Hindlimb muscle (tissue), 1 donor: ENCODE measurements around the gene PDZD2. TPM values are rescaled to one million over a fixed set of nuclear protein-coding genes. Genes with fewer than 3 reads are reported as not detected.
A peak's percentile ranks its signal among the peaks of the same experiment; 100 is the strongest.
"Not testable (repeated sequence)": the region's sequence is repeated elsewhere in the genome, so short reads cannot be mapped to it uniquely, and the experiment has no call there.

Experiments
- DNase-seq: peaks from one replicate; pipeline ENCODE4 v3.0.0-alpha.2; 2013
- polyA plus RNA-seq: library from polyadenylated mRNA; unstranded; fragments of 120-200 nt; gene quantifications from one replicate; pipeline ENCODE4 v1.2.1, GENCODE V29; 2013; ENCODE audit not compliant: insufficient read length

Gene PDZD2
- polyA plus RNA-seq, 1 donor: 6.1 TPM

- DNase-seq: no peak
Observed at GRCh38 chr5:32108167-32108566, 469.2 kb downstream of the PDZD2 start.

- no peak for DNase-seq
Observed at GRCh38 chr5:32109236-32109635, 470.3 kb downstream of the PDZD2 start.

GRCh38 chr5:32110111-32110696 is 471.3 kb downstream of the PDZD2 start:
- DNase-seq: peak; percentile 27

GRCh38 chr5:32115985-32116384 is 477.1 kb downstream of the PDZD2 start:
- no peak for DNase-seq

- DNase-seq: no peak
Observed at GRCh38 chr5:32116574-32117313, 477.8 kb downstream of the PDZD2 start.

- DNase-seq: not testable (repeated sequence)
Observed at GRCh38 chr5:32118922-32119321, 480.0 kb downstream of the PDZD2 start.

GRCh38 chr5:32123058-32123805 is 484.3 kb downstream of the PDZD2 start:
- no peak for DNase-seq

GRCh38 chr5:32123889-32124676 is 485.2 kb downstream of the PDZD2 start:
- no peak for DNase-seq

GRCh38 chr5:32126691-32127090 is 487.8 kb downstream of the PDZD2 start:
- DNase-seq: no peak

GRCh38 chr5:32127711-32128110 is 488.8 kb downstream of the PDZD2 start:
- no peak for DNase-seq

GRCh38 chr5:32129074-32129598 is 490.2 kb downstream of the PDZD2 start:
- DNase-seq: no peak

- no peak for DNase-seq
Observed at GRCh38 chr5:32130865-32131264, 491.9 kb downstream of the PDZD2 start.

GRCh38 chr5:32131604-32132003 is 492.7 kb downstream of the PDZD2 start:
- no peak for DNase-seq

GRCh38 chr5:32132757-32133156 is 493.8 kb downstream of the PDZD2 start:
- DNase-seq: no peak

GRCh38 chr5:32135086-32135485 is 496.2 kb downstream of the PDZD2 start:
- DNase-seq: no peak

GRCh38 chr5:32136342-32136741 is 497.4 kb downstream of the PDZD2 start:
- no peak for DNase-seq

GRCh38 chr5:32138839-32139493 is 500.0 kb downstream of the PDZD2 start:
- no peak for DNase-seq

GRCh38 chr5:32143617-32144377 is 504.9 kb downstream of the PDZD2 start:
- no peak for DNase-seq

- no peak for DNase-seq
Observed at GRCh38 chr5:32144378-32145207, 505.7 kb downstream of the PDZD2 start.

GRCh38 chr5:32145378-32145777 is 506.4 kb downstream of the PDZD2 start:
- DNase-seq: no peak
